B cell (primary cell): ENCODE measurements around the gene VWA8.

ENCODE experiments used
- CTCF ChIP-seq: fragments of 200-600 bp; IDR thresholded peaks from one replicate; pipeline ENCODE4 v1.8.0; 2022; ENCODE audit warnings: antibody characterized with exemption, mild to moderate bottlenecking
- EZH2 ChIP-seq: IDR thresholded peaks from 2 replicates; pipeline ENCODE4 v1.6.1; 2012; ENCODE audit warnings: borderline replicate concordance, low read depth, mild to moderate bottlenecking, moderate library complexity, low read length; ENCODE audit not compliant: insufficient read depth, poor library complexity, severe bottlenecking

- TF ChIP-seq CTCF (peak; percentile 76), EZH2 (no peak)
Observed at GRCh38 chr13:41668130-41668757, 292.7 kb downstream of the VWA8 start.
